Stimulated activated CD4-positive, alpha-beta T cell treated with anti-CD3 and anti-CD28 coated beads, Interleukin-4, amount 100 ng/mL, for 1 hour (primary cell): ENCODE data around the gene MYH14.
"Not testable (repeated sequence)": the region's sequence is repeated elsewhere in the genome, so short reads cannot be mapped to it uniquely, and the experiment has no call there.

Experiments used
- DNase-seq: peaks from one replicate; pipeline ENCODE4 v3.0.0-alpha.2; 2020

The MYH14 gene

GRCh38 chr19:50322931-50323781 is 119.7 kb downstream of the MYH14 start:
- no peak for DNase-seq

- DNase-seq = no peak
Observed at GRCh38 chr19:50323782-50324133, 120.3 kb downstream of the MYH14 start.

GRCh38 chr19:50324331-50324730 is 120.9 kb downstream of the MYH14 start:
- no peak for DNase-seq

GRCh38 chr19:50325310-50326100 is 122.1 kb downstream of the MYH14 start:
- peak; percentile 74 for DNase-seq

- DNase-seq = no peak
Observed at GRCh38 chr19:50326101-50326664, 122.8 kb downstream of the MYH14 start.

GRCh38 chr19:50327013-50327412 is 123.6 kb downstream of the MYH14 start:
- DNase-seq = no peak

GRCh38 chr19:50327461-50328223 is 124.2 kb downstream of the MYH14 start:
- DNase-seq = no peak

- peak; percentile 59 for DNase-seq
Observed at GRCh38 chr19:50328224-50328872, 124.9 kb downstream of the MYH14 start.

- DNase-seq = no peak
Observed at GRCh38 chr19:50328873-50329145, 125.4 kb downstream of the MYH14 start.

- peak; percentile 96 for DNase-seq
Observed at GRCh38 chr19:50329146-50329925, 125.9 kb downstream of the MYH14 start, which contains the start of gene KCNC3. Gene KCNC3, minus strand, starts transcription at chr19:50329377. Its CDS starts 295 bp downstream, at chr19:50329082.

GRCh38 chr19:50329926-50330294 is 126.5 kb downstream of the MYH14 start:
- not testable (repeated sequence) for DNase-seq

GRCh38 chr19:50330365-50331078 is 127.1 kb downstream of the MYH14 start:
- peak; percentile 82 for DNase-seq

- DNase-seq = no peak
Observed at GRCh38 chr19:50331221-50331993, 128.0 kb downstream of the MYH14 start.

- no peak for DNase-seq
Observed at GRCh38 chr19:50331994-50332243, 128.5 kb downstream of the MYH14 start.

- DNase-seq = no peak
Observed at GRCh38 chr19:50332244-50333038, 129.0 kb downstream of the MYH14 start.

GRCh38 chr19:50333235-50333736 is 129.9 kb downstream of the MYH14 start:
- DNase-seq = peak; percentile 92

- DNase-seq = peak; percentile 84
Observed at GRCh38 chr19:50333737-50334617, 130.6 kb downstream of the MYH14 start.

GRCh38 chr19:50334741-50335421 is 131.5 kb downstream of the MYH14 start:
- no peak for DNase-seq
